Mesenchymal stem cell (in vitro differentiated cells and primary cell): ENCODE results near the gene RAB11FIP5.

Experiments used
- DNase-seq: peaks from one replicate; pipeline ENCODE4 v3.0.0-alpha.2; 2013
- H2AFZ ChIP-seq: one replicate; pipeline ENCODE4 v1.6.1; 2013; ENCODE audit warnings: low read depth, mild to moderate bottlenecking, control low read depth, inconsistent platforms, low read length, moderate library complexity
- H2AK5ac ChIP-seq: 2 replicates; pipeline ENCODE4 v1.6.1; 2013; ENCODE audit warnings: low read length, moderate library complexity, mild to moderate bottlenecking, inconsistent platforms; ENCODE audit not compliant: severe bottlenecking
- H2BK120ac ChIP-seq: one replicate; pipeline ENCODE4 v1.6.1; 2013; ENCODE audit warnings: low read depth, mild to moderate bottlenecking, inconsistent platforms, low read length, moderate library complexity
- H2BK12ac ChIP-seq, 2 experiments: one replicate each; pipeline ENCODE4 v1.6.1; 2013; ENCODE audit warnings: inconsistent platforms in 2 of 2, low read length in 2 of 2, mild to moderate bottlenecking in 2 of 2, moderate library complexity in 2 of 2, control low read depth in 1 of 2
- H2BK15ac ChIP-seq: one replicate; pipeline ENCODE4 v1.6.1; 2013; ENCODE audit warnings: mild to moderate bottlenecking, low read depth, inconsistent platforms; ENCODE audit not compliant: poor library complexity, severe bottlenecking
- H2BK5ac ChIP-seq: 2 replicates; pipeline ENCODE4 v1.6.1; 2013; ENCODE audit warnings: low read depth, mild to moderate bottlenecking, low read length, control low read depth, inconsistent platforms; ENCODE audit not compliant: poor library complexity, severe bottlenecking
- H3K14ac ChIP-seq, 2 experiments: one replicate each; pipeline ENCODE4 v1.6.1; 2013; ENCODE audit warnings: inconsistent platforms in 2 of 2, low read length in 2 of 2, control low read depth in 1 of 2, mild to moderate bottlenecking in 1 of 2, moderate library complexity in 1 of 2
- H3K18ac ChIP-seq, 2 experiments: one replicate each; pipeline ENCODE4 v1.6.1; 2013; ENCODE audit warnings: inconsistent platforms in 2 of 2, low read length in 2 of 2, control low read depth in 1 of 2, low read depth in 1 of 2, mild to moderate bottlenecking in 1 of 2
- H3K23ac ChIP-seq, 2 experiments: one replicate each; pipeline ENCODE4 v1.6.1; 2013; ENCODE audit warnings: inconsistent platforms in 2 of 2, low read length in 2 of 2, mild to moderate bottlenecking in 2 of 2, moderate library complexity in 2 of 2, control low read depth in 1 of 2
- H3K27ac ChIP-seq: 2 replicates; pipeline ENCODE4 v1.5.1; 2013; ENCODE audit warnings: mild to moderate bottlenecking, moderate library complexity, low read length, control low read depth, inconsistent platforms; ENCODE audit not compliant: poor library complexity, severe bottlenecking
- H3K27me3 ChIP-seq, 2 experiments: 2 replicates each; pipeline versions ENCODE4 v1.6.1 to v1.7.0; 2013; ENCODE audit warnings: low read length in 2 of 2, mild to moderate bottlenecking in 2 of 2, moderate library complexity in 2 of 2, control low read depth in 1 of 2, inconsistent platforms in 1 of 2; ENCODE audit not compliant: control insufficient read depth in 1 of 2, insufficient read depth in 1 of 2
- H3K36me3 ChIP-seq, 2 experiments: 2 replicates each; pipeline versions ENCODE4 v1.6.1 to v1.7.0; 2013; ENCODE audit warnings: low read length in 2 of 2, control low read depth in 1 of 2, inconsistent platforms in 1 of 2, low read depth in 1 of 2, mild to moderate bottlenecking in 1 of 2; ENCODE audit not compliant: insufficient read depth in 2 of 2, control insufficient read depth in 1 of 2
- H3K4ac ChIP-seq, 2 experiments: one replicate each; pipeline ENCODE4 v1.6.1; 2013; ENCODE audit warnings: inconsistent platforms in 2 of 2, low read length in 2 of 2, mild to moderate bottlenecking in 2 of 2, moderate library complexity in 2 of 2, control low read depth in 1 of 2, low read depth in 1 of 2
- H3K4me1 ChIP-seq: 2 replicates; pipeline ENCODE4 v1.6.1; 2013; ENCODE audit warnings: low read depth, low read length, control low read depth; ENCODE audit not compliant: control insufficient read depth, insufficient read depth
- H3K4me2 ChIP-seq: 2 replicates; pipeline ENCODE4 v1.6.1; 2013; ENCODE audit warnings: low read length, mild to moderate bottlenecking, inconsistent platforms; ENCODE audit not compliant: poor library complexity, severe bottlenecking
- H3K4me3 ChIP-seq, 2 experiments: 2 replicates each; pipeline versions ENCODE4 v1.5.1 to v1.7.0; 2013; ENCODE audit warnings: low read length in 2 of 2, mild to moderate bottlenecking in 2 of 2, control low read depth in 1 of 2, low read depth in 1 of 2; ENCODE audit not compliant: insufficient read depth in 1 of 2
- H3K79me1 ChIP-seq: replicated peaks from 2 replicates; pipeline ENCODE4 v1.6.1; 2013; ENCODE audit warnings: mild to moderate bottlenecking, control low read depth, low read length, inconsistent platforms; ENCODE audit not compliant: poor library complexity, severe bottlenecking
- H3K9ac ChIP-seq: 2 replicates; pipeline ENCODE4 v1.7.0; 2013; ENCODE audit warnings: mild to moderate bottlenecking, low read length, moderate library complexity
- H3K9me3 ChIP-seq: 2 replicates; pipeline ENCODE4 v1.7.0; 2013; ENCODE audit warnings: mild to moderate bottlenecking, low read length; ENCODE audit not compliant: control insufficient read depth
- H4K8ac ChIP-seq: one replicate; pipeline ENCODE4 v1.6.1; 2013; ENCODE audit warnings: inconsistent platforms, mild to moderate bottlenecking, low read length, moderate library complexity
- H4K91ac ChIP-seq: one replicate; pipeline ENCODE4 v1.6.1; 2013; ENCODE audit warnings: mild to moderate bottlenecking, low read length, inconsistent platforms
- WGBS: methylation state at CpG from one replicate; pipeline ENCODE4 v1.1.7; 2013; ENCODE audit warnings: mixed read lengths; 5-methylcytosine and 5-hydroxymethylcytosine counted together

RAB11FIP5 gene

DNA sequence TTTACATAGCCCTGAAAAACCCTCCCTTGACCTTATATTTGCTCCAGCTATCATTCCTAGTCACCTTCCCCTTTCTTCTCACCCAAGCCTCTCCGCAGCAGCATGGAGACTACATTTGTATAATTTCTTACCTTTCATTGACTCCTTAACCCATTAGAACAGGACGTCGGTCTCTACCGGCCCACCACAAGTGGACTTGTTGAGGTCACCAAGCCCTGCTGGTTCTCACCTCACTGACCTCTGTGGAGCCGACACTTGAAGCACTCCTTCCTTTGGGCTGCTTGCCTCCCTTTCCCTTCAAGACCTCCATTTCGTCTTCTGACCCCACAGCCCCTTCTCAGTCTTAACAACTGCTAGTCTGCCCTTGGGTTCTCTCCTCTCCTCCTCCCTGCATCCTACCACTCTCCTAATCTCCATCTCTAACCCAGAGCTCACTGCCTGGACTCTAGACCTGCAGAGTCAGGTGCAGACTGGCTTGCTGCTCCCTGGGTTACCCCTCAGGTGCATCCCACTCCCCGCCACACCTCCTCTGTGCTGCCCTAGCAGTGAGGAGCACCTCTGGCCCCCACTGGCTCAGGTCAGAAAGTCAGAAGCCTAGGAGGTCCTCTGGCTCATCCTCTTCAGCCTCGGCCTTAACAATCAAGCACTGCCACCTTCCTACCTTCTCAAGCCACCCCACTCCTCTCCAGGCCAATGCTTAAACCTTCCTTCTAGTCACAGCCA is 35.9 kb downstream of the RAB11FIP5 start:
- Histone ChIP-seq H3K14ac (no peak overlapping the region), H2AK5ac (no peak overlapping the region), H3K4me1 (peaks cover 45% of the 10 kb centered on the region), H2BK5ac (no peak overlapping the region), H3K27ac (no peak overlapping the region), H3K23ac (no peak overlapping the region), H2BK15ac (no peak overlapping the region), H3K27me3 (no peaks in the 10 kb centered on the region), H3K4me2 (no peak overlapping the region), H3K36me3 (peaks cover 78% of the 10 kb centered on the region in 2 experiments), H3K79me1 (peaks cover 47% of the 10 kb centered on the region), H4K8ac (no peak overlapping the region), H3K18ac (no peak overlapping the region), H3K9ac (no peak overlapping the region), H3K9me3 (no peaks in the 10 kb centered on the region), H4K91ac (no peak overlapping the region), H2BK12ac (no peak overlapping the region), H3K4me3 (no peak overlapping the region), H2AFZ (no peak overlapping the region), H2BK120ac (no peak overlapping the region), H3K4ac (no peak overlapping the region)
- no peak for DNase-seq
- WGBS = 97% methylated on average over 8 of the region's 8 CpGs

DNA sequence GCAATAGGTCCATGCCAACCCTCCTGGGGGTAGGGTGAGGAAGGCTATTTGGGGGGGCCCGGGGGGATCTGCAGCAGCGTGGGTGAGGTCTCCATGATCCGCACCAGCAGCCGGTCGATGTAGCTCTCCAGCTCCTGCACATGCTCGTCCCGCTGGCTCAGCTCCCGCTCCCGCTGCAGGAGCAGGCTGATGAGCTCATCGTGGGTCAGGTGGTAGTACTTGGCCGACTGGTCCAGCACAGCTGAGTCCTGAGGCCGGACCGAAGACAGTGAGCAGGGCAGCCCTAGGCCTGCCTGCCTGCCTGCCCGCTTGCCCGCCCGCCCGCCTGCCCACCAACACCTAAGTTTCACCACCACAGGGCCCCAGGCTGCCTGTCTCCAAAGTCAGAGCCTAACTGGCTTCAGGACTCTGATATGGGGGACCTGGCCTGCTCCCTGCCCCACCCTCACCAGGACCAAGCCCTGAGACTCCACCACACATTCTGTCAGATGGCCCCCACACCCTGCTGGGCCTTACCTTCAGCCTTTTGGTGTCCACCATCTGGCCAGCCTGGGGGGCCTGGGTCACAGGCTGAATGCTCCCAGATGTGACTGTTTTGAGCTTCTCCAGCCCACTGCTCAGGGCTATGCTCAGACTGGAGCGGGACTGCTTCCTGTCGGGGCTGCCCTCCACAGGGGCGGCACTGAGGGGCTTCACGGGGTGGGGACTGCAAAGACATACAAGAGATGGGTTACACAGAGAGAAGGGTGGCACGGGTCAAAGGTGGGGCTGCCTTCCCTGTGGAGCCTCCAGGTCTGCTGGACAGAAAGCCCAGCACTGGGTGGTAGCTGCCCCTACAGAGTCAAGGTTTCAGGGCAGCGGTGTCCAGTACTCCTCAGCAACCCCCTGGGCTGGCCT is 37.0 kb downstream of the RAB11FIP5 start:
- no peak overlapping the region for H3K4me3 ChIP-seq
- H2BK120ac ChIP-seq = no peak overlapping the region
- H3K14ac ChIP-seq = no peak overlapping the region
- no peak overlapping the region for H3K4me2 ChIP-seq
- no peak overlapping the region for H3K23ac ChIP-seq
- H2AK5ac ChIP-seq = no peak overlapping the region
- DNase-seq = no peak
- H3K27ac ChIP-seq = no peak overlapping the region
- H3K4me1 ChIP-seq = peaks cover 39% of the 10 kb centered on the region
- peak overlapping the region; percentile 53 for H3K9ac ChIP-seq
- no peak overlapping the region for H2BK5ac ChIP-seq
- no peaks in the 10 kb centered on the region for H3K9me3 ChIP-seq
- H2AFZ ChIP-seq = no peak overlapping the region
- H3K79me1 ChIP-seq = peaks cover 39% of the 10 kb centered on the region
- H2BK15ac ChIP-seq = no peak overlapping the region
- 95% methylated on average over 22 of the region's 23 CpGs for WGBS
- no peak overlapping the region for H4K91ac ChIP-seq
- H4K8ac ChIP-seq = no peak overlapping the region
- H3K27me3 ChIP-seq = no peaks in the 10 kb centered on the region
- no peak overlapping the region for H3K4ac ChIP-seq
- H3K36me3 ChIP-seq = peaks cover 70 to 77% of the 10 kb centered on the region in 2 experiments
- no peak overlapping the region for H3K18ac ChIP-seq
- H2BK12ac ChIP-seq = no peak overlapping the region

GRCh38 chr2:73074110-73075069 is 38.4 kb downstream of the RAB11FIP5 start:
- Histone ChIP-seq H3K4me1 (peaks cover 32% of the 10 kb centered on the region), H2BK120ac (no peak overlapping the region), H3K4me2 (no peak overlapping the region), H3K36me3 (peaks cover 56 to 64% of the 10 kb centered on the region in 2 experiments), H3K4ac (no peak overlapping the region), H2AK5ac (no peak overlapping the region), H3K27ac (no peak overlapping the region), H3K18ac (no peak overlapping the region), H3K9ac (no peak overlapping the region), H4K8ac (no peak overlapping the region), H4K91ac (no peak overlapping the region), H3K79me1 (peaks cover 34% of the 10 kb centered on the region), H3K27me3 (no peaks in the 10 kb centered on the region), H3K9me3 (no peaks in the 10 kb centered on the region), H2AFZ (no peak overlapping the region), H2BK5ac (no peak overlapping the region), H2BK15ac (no peak overlapping the region), H3K14ac (no peak overlapping the region), H3K4me3 (no peak overlapping the region), H2BK12ac (no peak overlapping the region), H3K23ac (no peak overlapping the region)
- 87% methylated on average over 13 of the region's 13 CpGs for WGBS
- DNase-seq = no peak
